GM12874 (cell line): ENCODE measurements around the gene C3orf38.
A peak's percentile ranks its signal among the peaks of the same experiment; 100 is the strongest.

Experiments
- TF ChIP-seq, protein P1 (sequence below): IDR thresholded peaks from 2 replicates; pipeline ENCODE4 v1.5.1; 2011; ENCODE audit warnings: low read depth, mild to moderate bottlenecking, control low read depth, low read length, moderate library complexity; ENCODE audit not compliant: insufficient read depth

Gene C3orf38

DNA sequence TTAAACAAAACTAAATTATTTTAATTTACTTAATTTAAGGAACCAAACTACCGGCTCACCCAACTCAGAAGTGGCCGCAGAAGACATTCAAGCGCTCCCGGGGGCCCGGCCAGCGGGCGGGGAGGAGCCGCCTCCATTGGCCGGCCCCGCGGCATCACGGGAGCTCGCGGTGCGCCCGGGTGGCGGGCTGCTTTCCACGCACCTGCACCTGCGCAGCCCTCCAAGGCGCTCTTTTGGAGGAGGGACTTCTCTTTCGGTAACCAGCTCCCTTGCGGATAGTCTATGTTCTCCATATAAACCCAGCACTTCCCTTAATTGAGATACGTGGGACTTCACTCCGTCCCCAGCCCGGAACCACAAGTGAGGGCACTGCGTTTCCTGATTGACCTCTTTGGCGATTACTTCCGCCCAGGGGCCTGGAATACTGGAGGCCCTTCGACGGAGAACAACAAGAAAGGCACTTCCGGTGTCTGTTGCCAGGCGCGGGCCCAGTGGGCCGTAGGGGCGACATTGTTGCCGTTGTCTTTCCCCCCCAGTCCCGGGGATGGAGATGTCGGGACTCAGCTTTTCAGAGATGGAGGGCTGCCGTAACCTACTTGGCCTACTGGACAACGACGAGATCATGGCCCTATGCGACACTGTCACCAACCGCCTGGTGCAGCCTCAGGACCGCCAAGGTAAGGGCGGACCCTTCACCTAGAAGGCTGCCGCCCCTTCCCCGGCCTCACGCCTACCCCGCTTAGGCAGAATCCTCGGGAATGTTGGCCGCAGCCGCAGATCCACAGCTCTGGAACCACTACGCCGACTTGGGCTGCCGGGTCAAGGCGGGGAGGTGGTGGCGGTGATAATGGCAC is at the start of gene C3orf38:
Gene C3orf38 (plus strand): TSS at position 451 of the 854 bp plus-strand sequence. CDS start 94 bp downstream, at position 545.
- TF ChIP-seq, protein P1, sequence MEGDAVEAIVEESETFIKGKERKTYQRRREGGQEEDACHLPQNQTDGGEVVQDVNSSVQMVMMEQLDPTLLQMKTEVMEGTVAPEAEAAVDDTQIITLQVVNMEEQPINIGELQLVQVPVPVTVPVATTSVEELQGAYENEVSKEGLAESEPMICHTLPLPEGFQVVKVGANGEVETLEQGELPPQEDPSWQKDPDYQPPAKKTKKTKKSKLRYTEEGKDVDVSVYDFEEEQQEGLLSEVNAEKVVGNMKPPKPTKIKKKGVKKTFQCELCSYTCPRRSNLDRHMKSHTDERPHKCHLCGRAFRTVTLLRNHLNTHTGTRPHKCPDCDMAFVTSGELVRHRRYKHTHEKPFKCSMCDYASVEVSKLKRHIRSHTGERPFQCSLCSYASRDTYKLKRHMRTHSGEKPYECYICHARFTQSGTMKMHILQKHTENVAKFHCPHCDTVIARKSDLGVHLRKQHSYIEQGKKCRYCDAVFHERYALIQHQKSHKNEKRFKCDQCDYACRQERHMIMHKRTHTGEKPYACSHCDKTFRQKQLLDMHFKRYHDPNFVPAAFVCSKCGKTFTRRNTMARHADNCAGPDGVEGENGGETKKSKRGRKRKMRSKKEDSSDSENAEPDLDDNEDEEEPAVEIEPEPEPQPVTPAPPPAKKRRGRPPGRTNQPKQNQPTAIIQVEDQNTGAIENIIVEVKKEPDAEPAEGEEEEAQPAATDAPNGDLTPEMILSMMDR, result no peak

DNA sequence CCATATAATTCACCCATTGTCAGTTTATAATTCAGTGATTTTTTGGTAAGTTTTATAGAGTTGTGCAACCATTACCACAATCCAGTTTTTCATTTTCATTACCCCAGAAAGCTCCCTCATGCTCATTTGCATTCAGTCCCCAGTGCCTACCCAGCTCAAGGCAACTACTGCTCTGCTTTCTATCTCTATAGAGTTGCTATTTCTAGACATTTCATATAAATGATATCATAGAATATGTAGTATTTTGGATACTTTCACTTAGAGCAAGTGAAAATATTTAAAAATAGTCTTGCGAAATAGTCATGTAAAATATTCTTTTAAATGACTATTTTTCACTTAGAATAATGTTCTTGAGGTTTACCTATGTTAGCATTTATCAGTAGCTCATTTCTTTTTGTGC is 48.6 kb upstream of the C3orf38 start:
- TF ChIP-seq, protein P1, result no peak

DNA sequence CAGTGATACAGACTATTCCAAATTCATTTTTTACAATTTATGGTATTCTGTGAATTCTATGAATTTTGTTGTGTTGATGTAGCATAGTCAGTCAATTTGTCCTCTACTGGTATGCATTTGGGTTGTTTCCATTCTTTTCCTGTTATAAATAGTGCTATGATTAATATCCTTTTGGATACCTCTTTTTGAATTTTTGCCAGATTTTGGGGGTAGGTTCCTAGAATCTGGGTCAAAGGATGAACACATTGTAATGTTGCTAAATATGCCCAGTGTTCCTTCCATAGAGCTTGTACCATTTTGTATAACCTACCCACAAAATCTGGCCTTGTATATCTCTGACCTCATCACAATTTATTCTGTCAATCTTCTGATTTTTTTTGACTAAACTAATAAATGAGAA is 44.4 kb upstream of the C3orf38 start:
- TF ChIP-seq, protein P1, result no peak

DNA sequence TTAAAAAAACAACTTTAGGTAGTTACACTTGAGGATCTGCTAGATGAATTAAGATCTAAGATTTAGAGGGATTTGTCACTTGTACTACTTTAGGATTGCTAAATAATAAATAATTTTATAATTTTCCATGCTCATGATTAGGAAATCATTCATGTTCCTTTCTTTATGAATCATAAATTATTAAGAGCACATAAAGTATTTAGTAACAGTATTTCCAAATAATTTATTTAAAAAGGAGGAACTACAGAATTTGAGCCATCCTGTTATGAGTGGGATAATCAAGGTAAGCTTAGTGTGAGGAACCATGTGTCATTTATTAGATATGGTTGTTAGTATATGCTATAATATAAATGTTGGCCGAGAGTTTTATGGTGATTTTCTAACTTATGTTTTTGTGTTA is 37.5 kb upstream of the C3orf38 start:
- TF ChIP-seq, protein P1, result no peak

DNA sequence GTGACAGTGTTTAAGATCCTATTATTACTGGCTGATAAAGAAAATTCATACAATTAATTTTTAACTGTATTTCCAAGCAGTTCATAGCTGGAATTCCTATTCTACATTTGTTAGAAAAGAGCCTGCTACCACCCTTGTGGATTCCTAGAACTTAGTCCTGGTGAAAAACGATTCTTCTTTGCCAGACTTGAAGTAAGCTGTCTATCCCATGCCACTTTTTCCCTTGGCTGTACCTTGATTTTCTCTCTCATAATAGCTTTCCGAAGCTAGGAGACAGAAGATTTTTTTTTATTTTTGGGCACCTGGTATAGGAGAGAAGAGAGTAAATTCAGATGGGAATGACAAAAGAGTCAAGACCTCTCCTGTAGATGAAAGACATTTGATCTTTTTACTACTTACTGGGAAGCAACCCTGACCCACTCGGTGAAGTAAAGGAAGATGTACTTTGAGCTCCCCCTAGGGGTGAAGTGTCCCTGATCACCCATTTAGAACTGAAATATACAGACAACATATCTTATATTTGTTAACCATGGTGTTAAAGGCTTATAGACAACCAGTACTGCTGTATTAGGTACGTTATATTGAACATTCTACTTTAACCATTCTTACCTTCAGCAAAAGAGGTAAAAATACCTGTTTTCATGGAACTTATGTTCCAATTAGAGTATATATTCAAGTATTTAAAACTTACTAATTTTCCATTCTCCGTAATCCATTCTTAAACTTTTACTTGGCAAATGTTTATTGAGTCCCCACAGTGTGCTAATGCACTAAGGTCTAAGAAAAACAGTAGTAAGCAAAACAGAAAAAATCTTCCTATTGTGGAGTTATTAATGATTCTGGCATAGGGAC is 36.2 kb upstream of the C3orf38 start:
- TF ChIP-seq, protein P1, result peak; percentile 52

DNA sequence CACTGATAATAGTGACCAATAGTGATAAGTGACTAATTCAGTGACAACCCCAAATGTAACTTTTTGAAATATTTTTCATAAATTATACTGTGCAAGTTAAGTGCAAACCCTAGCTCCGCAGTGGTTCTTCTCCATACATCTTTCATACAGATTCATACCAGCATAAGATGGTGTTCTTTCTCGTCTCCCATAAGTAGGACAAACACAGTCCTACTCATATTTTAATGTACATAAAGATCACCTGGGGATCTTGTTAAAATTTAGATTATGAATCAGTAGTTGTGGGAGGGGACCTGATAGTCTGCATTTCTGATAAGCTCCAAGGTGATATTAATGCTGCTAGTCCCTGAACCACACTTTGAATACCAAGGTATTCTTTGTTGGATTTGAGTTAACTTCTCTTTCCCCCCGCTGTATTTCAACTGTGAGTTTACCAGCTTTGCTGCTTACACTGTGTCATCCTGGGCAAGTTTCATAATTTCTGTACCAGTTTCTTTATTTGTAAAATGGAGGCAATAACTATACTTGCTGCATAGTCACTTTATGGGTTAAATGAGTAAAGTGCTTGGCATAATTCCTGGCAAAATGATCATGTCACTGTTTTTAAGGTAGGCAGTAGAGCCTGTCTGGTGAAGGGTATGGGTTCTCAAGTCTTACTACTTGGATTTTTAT is 34.7 kb upstream of the C3orf38 start:
- TF ChIP-seq, protein P1, result no peak

DNA sequence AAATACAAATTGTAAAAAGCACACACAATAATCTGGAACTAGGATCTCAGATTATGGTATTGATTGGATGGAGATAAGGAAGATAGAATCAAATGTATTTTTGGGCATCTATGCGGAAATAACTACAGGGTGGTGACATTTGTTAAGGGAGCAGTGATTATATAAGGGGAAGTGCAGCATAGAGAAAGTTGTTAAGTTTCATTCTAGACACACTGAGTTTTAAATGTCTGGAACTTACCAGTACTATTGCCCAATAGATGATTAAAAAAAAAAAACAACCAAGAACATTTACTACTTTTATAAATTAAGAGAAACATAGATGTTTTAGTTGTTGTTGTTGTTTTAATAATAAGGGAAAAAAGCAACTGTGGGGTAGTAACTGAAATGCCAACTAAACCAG is 32.1 kb upstream of the C3orf38 start:
- TF ChIP-seq, protein P1, result no peak
